Gastroesophageal sphincter (tissue), 4 donors: ENCODE results near the gene PSMB5. TPM values are rescaled to one million over a fixed set of nuclear protein-coding genes. Genes with fewer than 3 reads are reported as not detected.
"Not testable (repeated sequence)": the region's sequence is repeated elsewhere in the genome, so short reads cannot be mapped to it uniquely, and the experiment has no call there.

ENCODE experiments used
- ATAC-seq: fragments of 150-250 bp; one replicate; pipeline ENCODE4 v1.9.1; 2016; ENCODE audit warnings: mild to moderate bottlenecking, moderate library complexity
- H3K27ac ChIP-seq, 4 donors: fragments of 200-600 bp; sonication (generic) in 3 of 4; 1 replicate in 3 of 4; 2 replicates in 1 of 4; pipeline ENCODE4 v1.5.1; 2016 to 2019
- H3K27me3 ChIP-seq: fragments of 200-600 bp; sonication (generic); one replicate; pipeline ENCODE4 v1.5.1; 2019
- H3K36me3 ChIP-seq, 2 donors: fragments of 200-600 bp; sonication (generic); one replicate each; pipeline ENCODE4 v1.5.1; 2019; ENCODE audit warnings: control low read depth in 1 of 2
- H3K4me1 ChIP-seq, 3 donors: fragments of 200-600 bp; sonication (generic); 1 replicate in 2 of 3; 2 replicates in 1 of 3; pipeline ENCODE4 v1.5.1; 2016 to 2019; ENCODE audit warnings: control low read depth in 2 of 3
- H3K4me3 ChIP-seq, 2 donors: fragments of 200-600 bp; sonication (generic); one replicate each; pipeline ENCODE4 v1.5.1; 2019; ENCODE audit warnings: mild to moderate bottlenecking in 1 of 2, moderate library complexity in 1 of 2
- H3K9me3 ChIP-seq, 3 donors: fragments of 200-600 bp; sonication (generic); one replicate each; pipeline ENCODE4 v1.5.1; 2017 to 2019; ENCODE audit warnings: control low read depth in 2 of 3
- CTCF ChIP-seq, 4 experiments: fragments of 200-600 bp in 2 of 4; fragments of 450-650 bp in 2 of 4; sonication (generic) in 1 of 4; IDR thresholded peaks; one replicate each; pipeline ENCODE4 v1.5.1; 2017 to 2019; ENCODE audit warnings: antibody characterized with exemption in 4 of 4, mild to moderate bottlenecking in 2 of 4, moderate library complexity in 2 of 4
- EP300 ChIP-seq: sonication (generic); formaldehyde crosslinking; IDR thresholded peaks from one replicate; pipeline ENCODE4 v1.6.1; 2017; ENCODE audit warnings: antibody characterized with exemption, mild to moderate bottlenecking
- POLR2A ChIP-seq, 2 donors: fragments of 450-650 bp; IDR thresholded peaks; one replicate each; pipeline ENCODE4 v1.6.1; 2017; ENCODE audit warnings: antibody characterized with exemption in 2 of 2, mild to moderate bottlenecking in 2 of 2, moderate library complexity in 1 of 2
- POLR2AphosphoS5 ChIP-seq: sonication (generic); formaldehyde crosslinking; IDR thresholded peaks from one replicate; pipeline ENCODE4 v1.6.1; 2017; ENCODE audit warnings: antibody characterized with exemption
- WGBS, 2 donors: methylation state at CpG; one replicate each; pipeline ENCODE4 v1.1.5; 2018; ENCODE audit warnings: low coverage in 1 of 2; 5-methylcytosine and 5-hydroxymethylcytosine counted together
- total RNA-seq, 4 donors: library from RNA; depleted of rRNA; stranded (reverse); fragments of >200 nt; gene quantifications; one replicate each; pipeline ENCODE4 v1.1.0, GENCODE V29; 2016

Gene PSMB5
- total RNA-seq, 4 donors from 2014 or later, result 125 to 182 (median 133) TPM

DNA sequence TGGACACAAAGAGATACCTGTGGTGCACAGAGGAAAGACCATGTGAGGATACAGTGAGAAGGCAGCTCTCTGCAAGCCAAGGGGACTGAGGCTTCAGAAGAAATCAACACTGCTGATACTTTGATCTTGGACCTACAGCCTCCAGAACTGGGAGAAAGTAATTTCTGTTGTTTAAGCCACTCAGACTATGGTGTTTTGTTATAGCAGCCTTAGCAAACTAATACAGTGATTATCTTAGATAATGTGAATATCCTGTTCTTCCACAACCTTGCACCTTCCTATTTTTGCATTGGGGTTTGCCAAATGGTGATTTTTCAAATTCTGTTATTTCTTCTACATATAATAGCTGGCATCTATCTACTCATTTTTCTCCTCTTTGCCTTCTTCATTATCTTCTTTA is 16.6 kb downstream of the PSMB5 start:
- Histone ChIP-seq H3K9me3 (no peaks in the 10 kb centered on the region), H3K27me3 (no peaks in the 10 kb centered on the region), H3K4me1 (no peaks in the 10 kb centered on the region), H3K36me3 (no peaks in the 10 kb centered on the region), H3K4me3 (no peak overlapping the region), H3K27ac (no peak overlapping the region)
- TF ChIP-seq POLR2AphosphoS5, result no peak
- no peak for TF ChIP-seq CTCF (IDR thresholded peaks at IDR 0.05)
- no peak for TF ChIP-seq POLR2A (IDR thresholded peaks at IDR 0.05)
- no peak for TF ChIP-seq EP300
- ATAC-seq, result no peak

DNA sequence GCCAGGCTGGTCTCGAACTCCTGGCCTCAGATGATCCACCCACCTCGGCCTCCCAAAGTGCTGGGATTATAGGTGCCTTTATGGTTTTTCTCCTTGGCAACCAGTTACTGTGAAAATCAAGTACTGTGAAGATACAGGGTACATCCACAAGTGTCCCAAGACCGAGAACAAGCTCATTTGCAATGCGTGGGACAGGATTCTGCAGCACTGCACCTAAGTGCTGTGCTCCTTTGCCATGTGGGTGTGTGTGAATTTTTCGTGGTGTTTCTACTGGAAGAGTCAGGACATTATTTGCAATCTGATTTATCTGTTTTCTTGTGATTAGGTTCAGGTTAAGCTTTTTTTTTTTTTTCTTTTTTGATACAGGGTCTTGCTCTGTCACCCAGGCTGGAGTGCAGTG is 17.6 kb downstream of the PSMB5 start:
- no peak for TF ChIP-seq POLR2A (IDR thresholded peaks at IDR 0.05)
- H3K4me1 ChIP-seq, result no peaks in the 10 kb centered on the region
- no peak overlapping the region for H3K4me3 ChIP-seq
- H3K36me3 ChIP-seq, result no peaks in the 10 kb centered on the region
- H3K27ac ChIP-seq, result no peak overlapping the region
- ATAC-seq, result no peak
- no peaks in the 10 kb centered on the region for H3K27me3 ChIP-seq
- H3K9me3 ChIP-seq, result no peaks in the 10 kb centered on the region
- WGBS, 2 donors, result 67 to 77% methylated on average over 3 to 5 of the region's 5 CpGs

DNA sequence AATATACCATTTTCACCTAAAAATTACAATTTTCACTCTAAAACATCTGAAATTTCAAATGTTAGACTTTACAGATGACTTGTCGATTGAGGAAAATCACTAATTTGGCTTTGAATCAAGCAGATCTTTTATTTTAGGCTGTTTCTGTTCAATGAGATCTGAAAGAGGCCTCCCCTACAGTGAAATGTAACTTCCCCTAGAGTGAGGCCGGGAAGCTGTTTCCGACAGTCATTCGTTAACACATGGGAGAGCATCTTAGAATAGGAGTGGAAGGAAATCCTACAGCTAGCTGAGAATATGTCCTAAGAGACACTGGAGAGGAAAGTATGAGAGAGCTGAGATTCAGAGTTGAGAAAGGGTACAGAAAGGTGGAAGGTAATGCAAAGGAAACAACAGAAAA is 19.1 kb downstream of the PSMB5 start:
- no peak for ATAC-seq
- Histone ChIP-seq H3K4me1 (peaks cover 0 to under 1% (median 0%) of the 10 kb centered on the region in 3 donors), H3K9me3 (no peaks in the 10 kb centered on the region), H3K36me3 (no peaks in the 10 kb centered on the region), H3K27ac (no peak overlapping the region), H3K4me3 (no peak overlapping the region), H3K27me3 (no peaks in the 10 kb centered on the region)
- no peak for TF ChIP-seq POLR2AphosphoS5
- 53 to 55% methylated on average over 4 of the region's 4 CpGs for WGBS, 2 donors

GRCh38 chr14:23013749-23014054 is 21.0 kb downstream of the PSMB5 start:
- not testable (repeated sequence) for H3K27ac ChIP-seq, H3K36me3 ChIP-seq, H3K9me3 ChIP-seq, H3K4me3 ChIP-seq, H3K27me3 ChIP-seq, ATAC-seq
- peaks cover 0 to 12% (median 0%) of the 10 kb centered on the region in 3 donors for H3K4me1 ChIP-seq
- 80 to 93% methylated on average over 2 to 3 of the region's 5 CpGs for WGBS, 2 donors

- H3K27ac ChIP-seq, result no peak overlapping the region
- no peak for TF ChIP-seq POLR2A (IDR thresholded peaks at IDR 0.05)
- no peak for TF ChIP-seq CTCF (IDR thresholded peaks at IDR 0.05)
- no peak for TF ChIP-seq POLR2AphosphoS5
- TF ChIP-seq EP300, result no peak
- peaks cover 0 to 12% (median 0%) of the 10 kb centered on the region in 3 donors for H3K4me1 ChIP-seq
- no peak for ATAC-seq
- H3K27me3 ChIP-seq, result no peaks in the 10 kb centered on the region
- no peaks in the 10 kb centered on the region for H3K36me3 ChIP-seq
- H3K9me3 ChIP-seq, result no peaks in the 10 kb centered on the region
- 60 to 89% methylated on average over 3 to 5 of the region's 6 CpGs for WGBS, 2 donors
- H3K4me3 ChIP-seq, result no peak overlapping the region
These were observed 21.5 kb downstream of the PSMB5 start for GRCh38 chr14:23013054-23013748.

- no peak for TF ChIP-seq POLR2A (IDR thresholded peaks at IDR 0.05)
- TF ChIP-seq EP300, result no peak
- TF ChIP-seq POLR2AphosphoS5, result no peak
- TF ChIP-seq CTCF (IDR thresholded peaks at IDR 0.05), result no peak
- ATAC-seq, result peak; percentile 48
- Histone ChIP-seq H3K4me1 (peaks cover 0 to 26% (median 6%) of the 10 kb centered on the region in 3 donors), H3K36me3 (no peaks in the 10 kb centered on the region), H3K27ac (peak within 1 kb of the TSS; percentile 72 to 90 (median 84)), H3K27me3 (no peaks in the 10 kb centered on the region), H3K4me3 (peak within 1 kb of the TSS; percentile 56 to 58), H3K9me3 (no peaks in the 10 kb centered on the region)
- WGBS, 2 donors, result 3 to 4% methylated on average over 26 to 32 of the region's 40 CpGs
These were observed 24.6 kb downstream of the PSMB5 start, which contains the start of gene C14orf93 for GRCh38 chr14:23009939-23010726. TSS of gene C14orf93 (minus strand) at chr14:23010143. CDS start at chr14:22999023, 11,120 bp downstream.
